ENCODE data around the gene C2orf72. TPM values are rescaled to one million over a fixed set of nuclear protein-coding genes. Genes with fewer than 3 reads are reported as not detected.

The C2orf72 gene
- polyA plus RNA-seq, 4 donors: 6.5 to 69.4 (median 12.5) TPM

DNA sequence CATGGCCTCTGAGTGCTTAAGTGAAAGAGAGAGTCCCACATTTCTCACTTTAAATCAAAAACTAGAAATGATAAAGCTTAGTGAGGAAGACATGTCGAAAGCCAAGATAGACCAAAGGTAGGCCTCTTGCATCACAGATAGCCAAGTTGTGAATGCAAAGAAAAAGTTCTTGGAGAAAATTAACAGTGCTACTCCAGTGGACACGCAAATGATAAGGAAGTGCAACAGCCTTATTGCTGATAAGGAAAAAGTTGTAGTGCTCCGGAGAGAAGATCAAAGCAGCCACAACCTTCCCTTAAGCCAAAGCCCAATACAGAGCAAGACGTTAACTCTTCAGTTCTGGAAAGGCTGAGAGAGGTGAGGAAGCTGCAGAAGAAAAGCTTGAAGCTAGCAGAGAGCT lies 51.4 kb downstream of the C2orf72 start:
- DNase-seq (peak; percentile 73 to 74), FAIRE-seq (no peak)
- no peaks in the 10 kb centered on the region for H3K27me3 ChIP-seq (ENCODE audit: control insufficient read depth in 3 of 3, insufficient read depth in 3 of 3, low read length in 3 of 3)
- peaks cover 0 to 19% (median 0%) of the 10 kb centered on the region in 3 donors for H3K4me1 ChIP-seq (ENCODE audit: control insufficient read depth in 3 of 3, insufficient read depth in 2 of 3, low read depth in 1 of 3, low read length in 2 of 3)
- peaks cover 17 to 27% (median 26%) of the 10 kb centered on the region in 3 donors for H3K36me3 ChIP-seq (ENCODE audit: control insufficient read depth in 3 of 3, insufficient read depth in 2 of 3, low read depth in 1 of 3, low read length in 3 of 3)
- peak overlapping the region in 1 of 3 donors; percentile 25 for H3K27ac ChIP-seq (ENCODE audit: low read depth in 1 of 3, low read length in 2 of 3)
- H3K9me3 ChIP-seq (ENCODE audit: control insufficient read depth in 2 of 2, insufficient read depth in 1 of 2, low read depth in 1 of 2, low read length in 1 of 2): peaks cover 0 to 5% of the 10 kb centered on the region in 2 donors
- 17 to 57% (median 33%) methylated on average over 4 of the region's 4 CpGs for WGBS, 3 donors
- H3K4me3 ChIP-seq (ENCODE audit: low read depth in 1 of 3, low read length in 3 of 3): no peak overlapping the region

DNA sequence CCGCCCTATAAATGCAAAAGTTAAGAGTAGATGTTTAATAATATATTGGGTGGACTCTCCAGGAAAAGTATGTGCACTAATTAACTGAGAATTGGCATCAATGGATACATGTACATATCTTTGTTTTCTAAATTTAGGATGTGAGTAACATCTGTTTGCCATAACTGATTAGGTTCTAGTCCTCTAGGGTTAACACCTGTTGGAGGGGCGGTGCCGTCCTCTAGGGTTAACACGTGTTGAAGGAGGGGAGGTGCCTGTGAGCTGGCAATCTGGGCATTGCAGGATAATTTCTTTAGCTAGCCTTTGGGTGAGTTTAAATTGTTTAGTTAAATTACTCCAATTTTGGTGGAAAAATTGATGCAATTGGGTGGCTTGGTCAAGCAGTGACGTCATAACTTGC lies 56.6 kb downstream of the C2orf72 start:
- WGBS, 3 donors: 46 to 71% (median 54%) methylated on average over 5 of the region's 5 CpGs

DNA sequence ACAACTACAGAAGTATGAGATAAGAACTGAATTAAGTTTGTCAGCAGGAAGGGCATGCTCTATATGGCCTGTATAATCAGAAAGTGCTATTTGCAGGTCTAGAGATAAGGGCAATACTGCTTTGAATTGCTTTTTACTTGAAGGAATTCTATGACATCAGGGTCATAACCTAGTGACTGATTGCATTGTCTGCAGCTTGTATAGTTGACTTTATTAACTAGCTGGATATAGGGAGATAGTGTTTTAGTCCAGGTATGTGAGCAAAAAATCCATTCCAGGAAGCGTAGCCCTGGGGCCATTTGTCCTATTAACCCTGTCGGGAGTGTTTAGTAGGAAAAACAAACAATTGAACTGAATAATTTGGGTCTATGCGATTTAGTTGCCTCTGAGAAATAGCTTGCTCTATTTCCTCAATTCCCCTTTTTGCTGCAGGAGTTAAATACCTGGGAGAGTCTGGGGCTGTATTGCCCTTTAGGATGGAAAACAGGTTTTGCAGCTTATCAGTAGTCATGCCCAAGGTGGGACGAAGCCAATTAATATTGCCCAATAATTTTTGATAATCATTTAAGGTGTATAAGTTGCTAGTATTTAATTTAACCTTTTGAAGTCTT lies 57.5 kb downstream of the C2orf72 start:
- Histone ChIP-seq H3K4me1 (ENCODE audit: control insufficient read depth in 3 of 3, insufficient read depth in 2 of 3, low read depth in 1 of 3, low read length in 2 of 3) (peaks cover 0 to 18% (median 3%) of the 10 kb centered on the region in 3 donors), H3K4me3 (ENCODE audit: low read depth in 1 of 3, low read length in 3 of 3) (no peak overlapping the region), H3K27ac (ENCODE audit: low read depth in 1 of 3, low read length in 2 of 3) (peak overlapping the region; percentile 41 to 78 (median 46)), H3K9me3 (ENCODE audit: control insufficient read depth in 2 of 2, insufficient read depth in 1 of 2, low read depth in 1 of 2, low read length in 1 of 2) (peaks cover 2 to 43% of the 10 kb centered on the region in 2 donors), H3K27me3 (ENCODE audit: control insufficient read depth in 3 of 3, insufficient read depth in 3 of 3, low read length in 3 of 3) (no peaks in the 10 kb centered on the region), H3K36me3 (ENCODE audit: control insufficient read depth in 3 of 3, insufficient read depth in 2 of 3, low read depth in 1 of 3, low read length in 3 of 3) (peaks cover 8 to 18% (median 10%) of the 10 kb centered on the region in 3 donors)
- 9 to 72% (median 24%) methylated on average over 4 of the region's 4 CpGs for WGBS, 3 donors
- DNase-seq (peak; percentile 88 to 95), FAIRE-seq (no peak)

More for the DNA sequence above, 56.6 kb downstream of the C2orf72 start:
- DNase-seq (peak; percentile 17 to 62), FAIRE-seq (no peak)
- peaks cover 0 to 34% of the 10 kb centered on the region in 2 donors for H3K9me3 ChIP-seq (ENCODE audit: control insufficient read depth in 2 of 2, insufficient read depth in 1 of 2, low read depth in 1 of 2, low read length in 1 of 2)
- no peaks in the 10 kb centered on the region for H3K27me3 ChIP-seq (ENCODE audit: control insufficient read depth in 3 of 3, insufficient read depth in 3 of 3, low read length in 3 of 3)
- H3K27ac ChIP-seq (ENCODE audit: low read depth in 1 of 3, low read length in 2 of 3): peak overlapping the region; percentile 11 to 78 (median 46)
- no peak overlapping the region for H3K4me3 ChIP-seq (ENCODE audit: low read depth in 1 of 3, low read length in 3 of 3)
- peaks cover 7 to 14% (median 10%) of the 10 kb centered on the region in 3 donors for H3K36me3 ChIP-seq (ENCODE audit: control insufficient read depth in 3 of 3, insufficient read depth in 2 of 3, low read depth in 1 of 3, low read length in 3 of 3)
- H3K4me1 ChIP-seq (ENCODE audit: control insufficient read depth in 3 of 3, insufficient read depth in 2 of 3, low read depth in 1 of 3, low read length in 2 of 3): peaks cover 0 to 26% (median 3%) of the 10 kb centered on the region in 3 donors

Other genes starting within 250 kb of the C2orf72 start
- 100 to 1,000 TPM in 3 of 4 donors, 10 to 100 TPM in 1; 38.9 to 455 (median 168) TPM for gene ITM2C, start 172.6 kb upstream of the C2orf72 start, polyA plus RNA-seq
- 1 to 10 TPM in 1 of 4 donors, under 1 TPM in 3; 0.22 to 1.6 (median 0.56) TPM for gene GPR55, start 112.3 kb upstream of the C2orf72 start, polyA plus RNA-seq
- not detected for gene SPATA3, start 41.4 kb upstream of the C2orf72 start, polyA plus RNA-seq
- 10 to 100 TPM; 45.8 to 75.1 (median 59.5) TPM for gene PSMD1, start 19.3 kb downstream of the C2orf72 start, polyA plus RNA-seq
- gene HTR2B, start 87.5 kb downstream of the C2orf72 start, polyA plus RNA-seq: under 1 TPM in 2 of 4 donors, not detected in 2; 0.64 to 0.98 TPM
- gene ARMC9, start 161.1 kb downstream of the C2orf72 start, polyA plus RNA-seq: 10 to 100 TPM in 1 of 4 donors, 1 to 10 TPM in 2, under 1 TPM in 1; 0.67 to 10.6 (median 3.5) TPM

All from small intestine (tissue), 7 donors.